ENCODE results near the gene IMPG1. TPM values are rescaled to one million over a fixed set of nuclear protein-coding genes. Genes with fewer than 3 reads are reported as not detected.

IMPG1 gene
- total RNA-seq, 4 donors from 2014 or later: not detected

GRCh38 chr6:75893776-75894152 is 178.7 kb downstream of the IMPG1 start:
- no peak overlapping the region for H3K4me3 ChIP-seq
- no peaks in the 10 kb centered on the region for H3K4me1 ChIP-seq
- H3K9me3 ChIP-seq: no peaks in the 10 kb centered on the region
- 68% methylated on average over 2 of the region's 2 CpGs for WGBS
- H3K27ac ChIP-seq: no peak overlapping the region
- no peaks in the 10 kb centered on the region for H3K27me3 ChIP-seq
- no peak for DNase-seq (ENCODE audit: low spot score in 2 of 2)
- peaks cover 26% of the 10 kb centered on the region for H3K36me3 ChIP-seq
- TF ChIP-seq EP300 (IDR thresholded peaks at IDR 0.05): no peak
- no peak for TF ChIP-seq POLR2AphosphoS5 (IDR thresholded peaks at IDR 0.05)
- TF ChIP-seq POLR2A (IDR thresholded peaks at IDR 0.05): no peak
- no peak for TF ChIP-seq CTCF (IDR thresholded peaks at IDR 0.05)

- no peaks in the 10 kb centered on the region for H3K4me1 ChIP-seq
- no peaks in the 10 kb centered on the region for H3K27me3 ChIP-seq
- no peaks in the 10 kb centered on the region for H3K9me3 ChIP-seq
- peak in 1 of 2 donors; percentile 49 for TF ChIP-seq CTCF (IDR thresholded peaks at IDR 0.05)
- no peak for TF ChIP-seq POLR2AphosphoS5 (IDR thresholded peaks at IDR 0.05)
- TF ChIP-seq POLR2A (IDR thresholded peaks at IDR 0.05): no peak
- TF ChIP-seq EP300 (IDR thresholded peaks at IDR 0.05): no peak
- peaks cover 26% of the 10 kb centered on the region for H3K36me3 ChIP-seq
- DNase-seq (ENCODE audit: low spot score in 2 of 2): no peak
- 21% methylated on average over 5 of the region's 5 CpGs for WGBS
- H3K27ac ChIP-seq: no peak overlapping the region
- H3K4me3 ChIP-seq: no peak overlapping the region
Measured at GRCh38 chr6:75893058-75893775, 179.2 kb downstream of the IMPG1 start.

- Histone ChIP-seq H3K27ac (no peak overlapping the region), H3K4me1 (no peaks in the 10 kb centered on the region), H3K36me3 (peaks cover 26% of the 10 kb centered on the region), H3K27me3 (no peaks in the 10 kb centered on the region), H3K4me3 (no peak overlapping the region), H3K9me3 (no peaks in the 10 kb centered on the region)
- WGBS: 89% methylated on average over 8 of the region's 8 CpGs
- no peak for DNase-seq (ENCODE audit: low spot score in 2 of 2)
- TF ChIP-seq POLR2AphosphoS5 (IDR thresholded peaks at IDR 0.05) (no peak), EP300 (IDR thresholded peaks at IDR 0.05) (no peak)
Measured at GRCh38 chr6:75892384-75892783, 180.1 kb downstream of the IMPG1 start.

- no peaks in the 10 kb centered on the region for H3K27me3 ChIP-seq
- no peak overlapping the region for H3K4me3 ChIP-seq
- peaks cover 3% of the 10 kb centered on the region for H3K36me3 ChIP-seq
- no peak overlapping the region for H3K27ac ChIP-seq
- TF ChIP-seq CTCF (IDR thresholded peaks at IDR 0.05) (no peak), EP300 (IDR thresholded peaks at IDR 0.05) (no peak), POLR2AphosphoS5 (IDR thresholded peaks at IDR 0.05) (no peak), POLR2A (IDR thresholded peaks at IDR 0.05) (no peak)
- no peaks in the 10 kb centered on the region for H3K4me1 ChIP-seq
- H3K9me3 ChIP-seq: no peaks in the 10 kb centered on the region
- DNase-seq (ENCODE audit: low spot score in 2 of 2): no peak
- 88% methylated on average over 2 of the region's 2 CpGs for WGBS
Measured at GRCh38 chr6:75884822-75885221, 187.6 kb downstream of the IMPG1 start.

GRCh38 chr6:75882734-75883133 is 189.7 kb downstream of the IMPG1 start:
- DNase-seq (ENCODE audit: low spot score in 2 of 2): no peak
- H3K36me3 ChIP-seq: peaks cover under 1% of the 10 kb centered on the region
- no peak for TF ChIP-seq POLR2A (IDR thresholded peaks at IDR 0.05)
- TF ChIP-seq EP300 (IDR thresholded peaks at IDR 0.05): no peak
- TF ChIP-seq CTCF (IDR thresholded peaks at IDR 0.05): no peak
- H3K9me3 ChIP-seq: no peaks in the 10 kb centered on the region
- H3K27ac ChIP-seq: no peak overlapping the region
- no peaks in the 10 kb centered on the region for H3K27me3 ChIP-seq
- 46% methylated on average over 2 of the region's 2 CpGs for WGBS
- no peaks in the 10 kb centered on the region for H3K4me1 ChIP-seq
- no peak overlapping the region for H3K4me3 ChIP-seq

GRCh38 chr6:75880305-75880704 is 192.2 kb downstream of the IMPG1 start:
- Histone ChIP-seq H3K9me3 (no peaks in the 10 kb centered on the region), H3K27me3 (no peaks in the 10 kb centered on the region), H3K4me1 (no peaks in the 10 kb centered on the region), H3K27ac (no peak overlapping the region), H3K36me3 (peaks cover 10% of the 10 kb centered on the region), H3K4me3 (no peak overlapping the region)
- no peak for DNase-seq (ENCODE audit: low spot score in 2 of 2)
- TF ChIP-seq POLR2AphosphoS5 (IDR thresholded peaks at IDR 0.05) (no peak), EP300 (IDR thresholded peaks at IDR 0.05) (no peak), POLR2A (IDR thresholded peaks at IDR 0.05) (no peak), CTCF (IDR thresholded peaks at IDR 0.05) (no peak)
- 95% methylated on average over 1 of the region's 1 CpG for WGBS
